ENCODE measurements around the gene NDUFB2. TPM values are rescaled to one million over a fixed set of nuclear protein-coding genes. Genes with fewer than 3 reads are reported as not detected.
A peak's percentile ranks its signal among the peaks of the same experiment; 100 is the strongest.
"Not testable (repeated sequence)": the region's sequence is repeated elsewhere in the genome, so short reads cannot be mapped to it uniquely, and the experiment has no call there.

The NDUFB2 gene
- total RNA-seq, 4 donors from 2014 or later = 69.9 to 284 (median 230) TPM

DNA sequence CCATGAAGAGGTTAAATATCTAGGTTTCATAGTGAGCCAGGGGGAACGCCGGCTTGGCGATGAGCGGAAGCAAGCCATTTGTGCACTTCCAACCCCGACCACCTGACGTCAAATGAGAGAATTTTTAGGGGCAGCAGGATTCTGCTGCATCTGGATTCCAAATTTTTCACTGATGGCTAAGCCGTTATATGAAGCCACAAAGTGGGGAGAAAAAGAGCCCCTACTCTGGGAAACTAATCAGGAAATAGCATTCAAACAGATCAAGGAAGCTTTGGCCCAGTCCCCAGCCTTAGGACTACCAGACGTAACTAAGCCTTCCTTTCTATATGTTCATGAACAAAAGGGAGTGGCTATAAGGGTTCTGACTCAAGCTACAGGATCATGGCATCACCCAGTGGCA is 36.7 kb upstream of the NDUFB2 start:
- H3K9me3 ChIP-seq = no peaks in the 10 kb centered on the region
- no peaks in the 10 kb centered on the region for H3K27me3 ChIP-seq
- H3K4me3 ChIP-seq = no peak overlapping the region
- 60 to 74% methylated on average over 6 to 8 of the region's 8 CpGs for WGBS, 2 donors (ENCODE audit: low coverage in 1 of 2)
- in situ Hi-C loops (cut with MboI; ENCODE audit: low pct_ligation_motif_present in 1 of 4, low pct_unique_long_range_greater_than_20kb in 1 of 4, low sequenced_read_pairs in 3 of 4) = loop anchor here in 3 of 4 donors (5.0 to 10.0 kb wide), 2 partner anchors 143 to 145 kb away; no protein-coding TSS in a partner anchor
- peaks cover 13 to 24% (median 16%) of the 10 kb centered on the region in 4 donors for H3K4me1 ChIP-seq
- no peaks in the 10 kb centered on the region for H3K36me3 ChIP-seq
- DNase-seq = no peak
- no peak overlapping the region for H3K27ac ChIP-seq
- intact Hi-C loops (cut with DNase I; ENCODE audit: low total_unique reads) = no loop called here
- TF ChIP-seq POLR2A (IDR thresholded peaks at IDR 0.05) (no peak), POLR2AphosphoS5 (IDR thresholded peaks at IDR 0.05) (no peak), EP300 (IDR thresholded peaks at IDR 0.05; ENCODE audit: low read depth) (no peak)
- TF ChIP-seq, protein P1, sequence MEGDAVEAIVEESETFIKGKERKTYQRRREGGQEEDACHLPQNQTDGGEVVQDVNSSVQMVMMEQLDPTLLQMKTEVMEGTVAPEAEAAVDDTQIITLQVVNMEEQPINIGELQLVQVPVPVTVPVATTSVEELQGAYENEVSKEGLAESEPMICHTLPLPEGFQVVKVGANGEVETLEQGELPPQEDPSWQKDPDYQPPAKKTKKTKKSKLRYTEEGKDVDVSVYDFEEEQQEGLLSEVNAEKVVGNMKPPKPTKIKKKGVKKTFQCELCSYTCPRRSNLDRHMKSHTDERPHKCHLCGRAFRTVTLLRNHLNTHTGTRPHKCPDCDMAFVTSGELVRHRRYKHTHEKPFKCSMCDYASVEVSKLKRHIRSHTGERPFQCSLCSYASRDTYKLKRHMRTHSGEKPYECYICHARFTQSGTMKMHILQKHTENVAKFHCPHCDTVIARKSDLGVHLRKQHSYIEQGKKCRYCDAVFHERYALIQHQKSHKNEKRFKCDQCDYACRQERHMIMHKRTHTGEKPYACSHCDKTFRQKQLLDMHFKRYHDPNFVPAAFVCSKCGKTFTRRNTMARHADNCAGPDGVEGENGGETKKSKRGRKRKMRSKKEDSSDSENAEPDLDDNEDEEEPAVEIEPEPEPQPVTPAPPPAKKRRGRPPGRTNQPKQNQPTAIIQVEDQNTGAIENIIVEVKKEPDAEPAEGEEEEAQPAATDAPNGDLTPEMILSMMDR (IDR thresholded peaks at IDR 0.05) = no peak

- no peaks in the 10 kb centered on the region for H3K9me3 ChIP-seq
- in situ Hi-C loops (cut with MboI; ENCODE audit: low pct_ligation_motif_present in 1 of 4, low pct_unique_long_range_greater_than_20kb in 1 of 4, low sequenced_read_pairs in 3 of 4) (no loop called here), intact Hi-C loops (cut with DNase I; ENCODE audit: low total_unique reads) (no loop called here)
- H3K4me1 ChIP-seq = peaks cover 11 to 19% (median 11%) of the 10 kb centered on the region in 4 donors
- no peak overlapping the region for H3K27ac ChIP-seq
- TF ChIP-seq POLR2A (IDR thresholded peaks at IDR 0.05) (no peak), EP300 (IDR thresholded peaks at IDR 0.05; ENCODE audit: low read depth) (no peak), POLR2AphosphoS5 (IDR thresholded peaks at IDR 0.05) (no peak)
- TF ChIP-seq, protein P1 (IDR thresholded peaks at IDR 0.05) = peak in 1 of 5 experiments; percentile 9
- H3K27me3 ChIP-seq = no peaks in the 10 kb centered on the region
- no peak overlapping the region for H3K4me3 ChIP-seq
- WGBS, 2 donors (ENCODE audit: low coverage in 1 of 2) = 8 to 25% methylated on average over 2 of the region's 2 CpGs
- peak; percentile 9 for DNase-seq
- H3K36me3 ChIP-seq = no peaks in the 10 kb centered on the region
These were observed 35.4 kb upstream of the NDUFB2 start for GRCh38 chr7:140661124-140661523.

DNA sequence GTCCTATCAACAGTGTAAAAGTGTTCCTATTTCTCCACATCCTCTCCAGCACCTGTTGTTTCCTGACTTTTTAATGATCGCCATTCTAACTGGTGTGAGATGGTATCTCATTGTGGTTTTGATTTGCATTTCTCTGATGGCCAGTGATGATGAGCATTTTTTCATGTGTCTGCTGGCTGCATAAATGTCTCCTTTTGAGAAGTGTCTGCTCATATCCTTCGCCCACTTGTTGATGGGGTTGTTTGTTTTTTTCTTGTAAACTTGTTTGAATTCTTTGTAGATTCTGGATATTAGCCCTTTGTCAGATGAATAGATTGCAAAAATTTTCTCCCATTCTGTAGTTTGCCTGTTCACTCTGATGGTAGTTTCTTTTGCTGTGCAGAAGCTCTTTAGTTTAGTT is 33.6 kb upstream of the NDUFB2 start:
- H3K4me1 ChIP-seq; H3K4me3 ChIP-seq; H3K27ac ChIP-seq; H3K27me3 ChIP-seq; H3K9me3 ChIP-seq; DNase-seq; H3K36me3 ChIP-seq; in situ Hi-C loops (cut with MboI; ENCODE audit: low pct_ligation_motif_present in 1 of 4, low pct_unique_long_range_greater_than_20kb in 1 of 4, low sequenced_read_pairs in 3 of 4); intact Hi-C loops (cut with DNase I; ENCODE audit: low total_unique reads): not testable (repeated sequence)
- WGBS, 2 donors (ENCODE audit: low coverage in 1 of 2) = 79 to 83% methylated on average over 1 to 2 of the region's 2 CpGs

GRCh38 chr7:140667476-140667875 is 29.0 kb upstream of the NDUFB2 start:
- in situ Hi-C loops (cut with MboI; ENCODE audit: low pct_ligation_motif_present in 1 of 4, low pct_unique_long_range_greater_than_20kb in 1 of 4, low sequenced_read_pairs in 3 of 4) = no loop called here

More at GRCh38 chr7:140667476-140667875, 29.0 kb upstream of the NDUFB2 start:
- 40 to 50% methylated on average over 1 of the region's 1 CpG for whole genome bisulfite sequencing, 2 donors (ENCODE audit: low coverage in 1 of 2)
- DNase-seq = no peak
- TF ChIP-seq, protein P1 (IDR thresholded peaks at IDR 0.05) = no peak
- TF ChIP-seq EP300 (IDR thresholded peaks at IDR 0.05; ENCODE audit: low read depth) (no peak), POLR2AphosphoS5 (IDR thresholded peaks at IDR 0.05) (no peak), POLR2A (IDR thresholded peaks at IDR 0.05) (no peak)
- Histone ChIP-seq H3K27ac (no peak overlapping the region), H3K4me1 (peaks cover 0 to 6% (median 3%) of the 10 kb centered on the region in 4 donors), H3K4me3 (no peak overlapping the region), H3K36me3 (no peaks in the 10 kb centered on the region), H3K9me3 (no peaks in the 10 kb centered on the region), H3K27me3 (no peaks in the 10 kb centered on the region)
- intact Hi-C loops (cut with DNase I; ENCODE audit: low total_unique reads) = no loop called here

All from transverse colon (tissue), 4 donors.